Measurements from ENCODE around the gene PTPN7.
"Not testable (repeated sequence)": the region's sequence is repeated elsewhere in the genome, so short reads cannot be mapped to it uniquely, and the experiment has no call there.

The PTPN7 gene

GRCh38 chr1:202127836-202128622, 32.4 kb downstream of the PTPN7 start:
- DNase-seq, result no peak

- DNase-seq, result no peak
These were observed 33.3 kb downstream of the PTPN7 start for GRCh38 chr1:202127061-202127460.

- DNase-seq, result no peak
These were observed 34.0 kb downstream of the PTPN7 start for GRCh38 chr1:202126426-202126825.

GRCh38 chr1:202125611-202126010, 34.8 kb downstream of the PTPN7 start:
- no peak for DNase-seq

DNA sequence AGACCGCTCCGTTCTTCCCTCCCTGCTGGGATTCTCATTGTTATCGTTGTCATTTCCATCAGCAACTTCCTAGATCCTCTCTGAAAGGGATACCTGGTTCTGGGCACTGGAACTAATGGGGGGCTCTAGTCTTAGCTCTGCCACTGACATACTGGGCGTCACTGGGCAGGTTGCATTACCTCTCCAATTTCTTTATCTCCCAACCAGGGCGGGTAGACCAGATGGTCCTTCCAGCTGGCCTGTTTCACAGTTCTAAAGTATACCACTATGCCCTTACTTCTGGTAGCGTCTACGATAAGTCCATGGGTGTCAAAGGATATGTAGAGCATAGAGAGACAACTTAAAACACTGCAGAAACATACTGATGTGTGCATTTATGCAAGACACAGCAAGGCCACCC, 36.3 kb downstream of the PTPN7 start:
- DNase-seq, result peak; percentile 58

DNA sequence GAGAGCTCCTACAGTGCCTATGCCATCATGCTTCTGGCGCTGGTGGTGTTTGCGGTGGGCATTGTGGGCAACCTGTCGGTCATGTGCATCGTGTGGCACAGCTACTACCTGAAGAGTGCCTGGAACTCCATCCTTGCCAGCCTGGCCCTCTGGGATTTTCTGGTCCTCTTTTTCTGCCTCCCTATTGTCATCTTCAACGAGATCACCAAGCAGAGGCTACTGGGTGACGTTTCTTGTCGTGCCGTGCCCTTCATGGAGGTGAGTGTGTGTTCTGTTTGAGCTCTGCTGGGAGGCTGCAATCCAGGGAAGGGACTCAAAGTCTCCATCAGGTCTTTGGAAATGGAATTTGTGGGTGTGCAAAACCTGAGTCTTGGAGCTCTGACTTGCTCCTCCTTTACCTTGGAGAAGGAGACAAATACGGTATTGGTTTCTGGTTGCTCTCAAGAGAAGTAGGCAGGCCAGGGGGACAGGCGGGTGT, 37.0 kb downstream of the PTPN7 start:
- no peak for DNase-seq

DNA sequence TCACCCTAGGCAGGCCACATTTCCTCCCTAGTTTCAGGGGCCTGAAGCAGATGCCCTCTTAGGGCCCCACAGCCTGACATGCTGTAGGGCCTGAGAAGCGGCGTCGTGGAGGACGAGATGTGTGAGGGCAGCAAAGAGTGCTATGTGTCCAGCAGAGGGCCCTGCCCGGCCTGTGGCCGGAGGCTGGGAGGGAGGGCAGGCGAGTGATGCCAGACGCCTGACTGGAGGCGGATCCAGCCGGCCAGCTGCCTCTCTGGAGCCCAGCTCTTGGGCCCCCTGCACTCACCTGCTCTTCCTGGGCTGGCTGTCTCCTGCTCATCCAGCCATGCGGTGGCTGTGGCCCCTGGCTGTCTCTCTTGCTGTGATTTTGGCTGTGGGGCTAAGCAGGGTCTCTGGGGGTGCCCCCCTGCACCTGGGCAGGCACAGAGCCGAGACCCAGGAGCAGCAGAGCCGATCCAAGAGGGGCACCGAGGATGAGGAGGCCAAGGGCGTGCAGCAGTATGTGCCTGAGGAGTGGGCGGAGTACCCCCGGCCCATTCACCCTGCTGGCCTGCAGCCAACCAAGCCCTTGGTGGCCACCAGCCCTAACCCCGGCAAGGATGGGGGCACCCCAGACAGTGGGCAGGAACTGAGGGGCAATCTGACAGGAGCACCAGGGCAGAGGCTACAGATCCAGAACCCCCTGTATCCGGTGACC, 37.6 kb downstream of the PTPN7 start, which contains the start of gene GPR37L1:
Gene GPR37L1, plus strand, starts transcription at position 279 of the 697 bp plus-strand sequence. Its CDS starts 47 bp downstream, at position 326.
- DNase-seq, result no peak

DNA sequence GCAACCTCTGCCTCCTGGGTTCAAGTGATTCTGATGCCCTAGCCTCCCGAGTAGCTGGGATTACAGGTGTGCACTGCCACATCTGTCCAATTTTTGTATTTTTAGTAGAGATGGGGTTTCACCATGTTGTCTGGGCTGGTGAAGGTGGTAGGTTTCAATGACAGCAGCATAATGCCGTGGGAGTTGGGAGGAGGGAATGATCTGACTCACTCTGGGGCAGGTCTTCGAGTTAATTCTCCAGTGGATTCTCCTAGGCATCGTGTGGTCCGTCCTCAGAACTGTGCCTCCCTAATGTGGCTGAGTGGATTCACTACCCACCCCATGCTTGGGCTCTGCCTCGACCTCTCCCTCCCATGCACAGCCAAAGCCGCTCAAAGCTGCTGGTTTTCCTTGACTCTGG, 39.4 kb downstream of the PTPN7 start:
- DNase-seq, result no peak

DNA sequence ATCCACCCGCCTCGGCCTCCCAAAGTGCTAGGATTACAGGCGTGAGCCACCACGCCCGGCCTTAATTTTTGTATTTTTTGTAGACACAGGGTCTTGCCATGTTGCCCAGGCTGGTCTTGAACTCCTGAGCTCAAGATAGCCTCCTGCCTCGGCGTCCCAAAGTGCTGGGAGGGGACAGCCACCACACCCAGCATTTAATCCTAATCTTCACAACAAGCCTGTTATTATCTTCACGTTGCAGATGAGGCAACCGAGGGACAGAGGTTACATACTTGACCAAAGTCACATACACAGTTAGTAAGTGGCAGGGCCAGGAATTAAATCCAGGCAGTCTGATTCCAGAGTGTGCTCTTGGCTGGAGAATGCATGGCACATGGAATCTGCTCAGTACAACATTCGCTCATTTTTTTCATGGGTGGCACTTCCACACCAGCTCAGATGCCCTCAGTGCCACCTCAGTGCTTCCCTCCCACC, 42.5 kb downstream of the PTPN7 start:
- DNase-seq, result no peak

GRCh38 chr1:202116287-202116686, 44.1 kb downstream of the PTPN7 start:
- no peak for DNase-seq

DNA sequence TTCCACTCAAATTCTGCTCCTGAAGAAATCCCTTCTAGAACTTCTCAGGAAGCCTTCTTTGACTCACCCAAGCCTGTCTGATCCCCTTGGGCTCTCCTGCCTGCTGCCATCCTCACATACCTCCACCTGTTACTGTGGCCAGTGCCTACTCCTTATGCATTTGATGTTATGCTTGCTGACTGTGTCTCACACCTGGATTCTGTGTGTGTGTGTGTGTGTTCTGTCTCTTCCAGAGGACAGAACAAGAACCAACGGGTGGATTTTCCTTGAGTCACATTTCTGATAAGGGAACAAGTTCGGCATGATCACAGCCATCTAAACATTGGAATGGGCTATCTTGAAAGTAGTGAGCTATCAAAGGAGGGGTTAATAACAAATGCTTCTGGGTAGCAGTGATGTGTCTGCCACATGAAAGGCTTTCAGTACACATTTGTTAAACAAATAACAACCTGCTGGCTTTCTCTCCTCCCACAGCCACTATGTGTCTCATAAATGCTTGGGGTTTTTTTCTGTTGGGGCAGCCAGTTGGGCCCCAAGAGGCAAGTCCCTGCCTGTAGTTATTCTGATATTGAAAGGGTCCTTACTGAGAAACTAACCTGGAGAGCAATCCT, 46.6 kb downstream of the PTPN7 start:
- DNase-seq, result no peak

DNA sequence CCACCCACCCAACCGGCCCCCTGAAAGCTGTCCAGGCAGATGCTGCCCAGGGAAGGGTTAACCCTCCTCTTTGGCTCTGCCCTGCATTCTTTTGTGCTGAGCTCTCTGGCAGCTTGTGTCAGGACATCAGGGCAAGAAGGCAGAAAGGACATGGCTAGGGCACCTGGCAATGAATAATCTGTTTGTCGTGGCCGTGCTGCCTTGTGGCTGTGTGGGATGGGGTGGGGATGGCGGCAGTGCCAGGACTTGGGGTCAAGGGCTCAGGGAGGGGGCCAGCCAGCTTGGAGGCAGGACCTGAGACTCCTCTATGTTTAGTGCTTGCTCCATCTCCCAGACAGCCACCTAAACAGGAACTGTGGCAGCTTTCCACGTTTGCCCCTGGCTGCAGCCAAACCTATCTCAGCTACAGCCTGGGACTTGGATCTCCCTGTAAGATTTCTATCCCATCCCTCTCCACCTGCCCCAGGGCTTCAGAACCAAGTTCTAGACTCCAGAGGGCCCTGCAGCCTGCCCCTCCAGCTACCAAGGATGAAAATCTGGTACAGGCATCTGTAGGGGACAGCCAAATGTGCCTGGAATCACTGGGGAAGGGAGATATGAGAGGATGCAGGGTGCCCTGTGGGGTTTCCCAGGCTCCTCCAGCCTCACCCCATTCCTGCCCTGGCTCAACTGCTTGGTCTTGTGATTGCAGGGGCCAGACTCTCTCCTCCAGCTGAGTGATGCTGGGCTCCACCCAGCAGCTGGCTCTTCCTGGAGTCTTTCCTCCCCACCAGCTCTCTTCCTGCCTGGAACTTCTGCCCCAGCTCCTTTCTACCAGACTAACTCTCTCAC, 47.3 kb downstream of the PTPN7 start:
- DNase-seq, result no peak

GRCh38 chr1:202111589-202111988, 48.8 kb downstream of the PTPN7 start:
- DNase-seq, result not testable (repeated sequence)

GRCh38 chr1:202110977-202111376, 49.4 kb downstream of the PTPN7 start:
- DNase-seq, result no peak

GRCh38 chr1:202107801-202108731, 52.3 kb downstream of the PTPN7 start:
- DNase-seq, result no peak

GRCh38 chr1:202107321-202107761, 53.1 kb downstream of the PTPN7 start:
- DNase-seq, result peak; percentile 83

GRCh38 chr1:202106340-202107254, 53.8 kb downstream of the PTPN7 start:
- DNase-seq, result no peak

DNA sequence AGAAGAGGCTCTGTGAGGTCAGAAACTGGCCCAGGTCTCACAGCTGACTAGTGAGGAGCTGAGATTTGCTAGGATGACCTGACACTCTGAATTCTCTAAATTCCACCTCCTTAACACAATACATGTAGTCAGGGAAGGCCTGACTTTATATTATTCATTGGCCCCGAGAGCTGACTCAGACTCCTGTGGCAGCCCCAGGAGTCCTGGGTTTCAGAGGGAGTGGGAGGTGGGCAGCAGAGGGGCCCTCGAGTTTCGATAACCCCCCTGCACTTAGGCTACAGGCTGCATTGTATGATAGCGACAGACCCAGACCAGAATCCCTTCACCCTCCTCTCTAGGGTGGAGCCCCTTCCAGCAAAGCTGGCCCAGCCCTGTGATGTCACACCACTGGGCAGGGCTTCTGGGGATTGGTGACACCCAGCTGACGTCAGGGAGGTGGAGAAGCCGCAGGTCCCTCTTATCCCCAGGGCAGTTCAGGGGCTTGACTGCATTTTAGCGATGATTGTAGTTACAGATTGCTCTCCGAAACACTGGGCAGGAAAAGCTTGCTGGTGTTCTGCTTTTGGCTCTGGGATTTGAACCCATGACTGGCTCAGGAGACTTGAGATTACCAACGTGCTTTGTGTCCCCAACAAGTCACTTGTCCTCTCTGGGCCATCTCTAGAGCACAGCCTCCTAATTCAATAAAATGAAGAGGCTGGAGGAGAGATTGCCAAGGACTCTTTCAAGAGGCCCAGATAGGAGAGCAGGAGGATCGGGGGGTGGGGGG, 54.6 kb downstream of the PTPN7 start:
- no peak for DNase-seq

GRCh38 chr1:202104073-202104472, 56.3 kb downstream of the PTPN7 start:
- DNase-seq, result no peak

Data from NCI-H1694 (cell line).